ENCODE measurements around the gene CHD6.

GRCh38 chr20:41386502-41387427 is 231.4 kb downstream of the CHD6 start:
- TF ChIP-seq POLR2A (IDR thresholded peaks at IDR 0.05; ENCODE audit: low read length), result no peak
- no peak for TF ChIP-seq GATA1 (IDR thresholded peaks at IDR 0.05; ENCODE audit: low read depth, low read length)

Measured in erythroblast (primary cell).